GM18498 (cell line): Measurements from ENCODE around the gene VLDLR.

Source experiments
- ATAC-seq: cut with Tn5 transposase; IDR thresholded peaks from one replicate; pipeline ENCODE4 v1.9.1; 2021; ENCODE audit warnings: mild to moderate bottlenecking, moderate library complexity; ENCODE audit not compliant: unreplicated experiment

VLDLR gene

GRCh38 chr9:2621722-2622460 is at the start of gene VLDLR:
Gene VLDLR (plus strand): TSS chr9:2621787. CDS start chr9:2622190, 403 bp downstream.
- ATAC-seq = peak; percentile 48

- no peak for ATAC-seq
Measured at GRCh38 chr9:2574203-2574602, 47.4 kb upstream of the VLDLR start.

- no peak for ATAC-seq
Measured at GRCh38 chr9:2576631-2577030, 45.0 kb upstream of the VLDLR start.

- no peak for ATAC-seq
Measured at GRCh38 chr9:2583308-2584013, 38.1 kb upstream of the VLDLR start.

- ATAC-seq = no peak
Measured at GRCh38 chr9:2591967-2592366, 29.6 kb upstream of the VLDLR start.

- ATAC-seq = no peak
Measured at GRCh38 chr9:2593744-2594143, 27.8 kb upstream of the VLDLR start.

GRCh38 chr9:2595973-2596372 is 25.6 kb upstream of the VLDLR start:
- ATAC-seq = no peak

- no peak for ATAC-seq
Measured at GRCh38 chr9:2597483-2597882, 24.1 kb upstream of the VLDLR start.

GRCh38 chr9:2599896-2600295 is 21.7 kb upstream of the VLDLR start:
- ATAC-seq = no peak

- no peak for ATAC-seq
Measured at GRCh38 chr9:2600307-2600706, 21.3 kb upstream of the VLDLR start.

GRCh38 chr9:2601785-2602378 is 19.7 kb upstream of the VLDLR start:
- no peak for ATAC-seq

- ATAC-seq = peak; percentile 56
Measured at GRCh38 chr9:2602704-2603116, 18.9 kb upstream of the VLDLR start.

GRCh38 chr9:2603621-2604020 is 18.0 kb upstream of the VLDLR start:
- no peak for ATAC-seq

- ATAC-seq = no peak
Measured at GRCh38 chr9:2605246-2605645, 16.3 kb upstream of the VLDLR start.

- no peak for ATAC-seq
Measured at GRCh38 chr9:2608276-2608675, 13.3 kb upstream of the VLDLR start.

- ATAC-seq = no peak
Measured at GRCh38 chr9:2610985-2611384, 10.6 kb upstream of the VLDLR start.

GRCh38 chr9:2611961-2612360 is 9.6 kb upstream of the VLDLR start:
- ATAC-seq = no peak

- no peak for ATAC-seq
Measured at GRCh38 chr9:2613730-2614271, 7.8 kb upstream of the VLDLR start.

GRCh38 chr9:2615497-2615896 is 6.1 kb upstream of the VLDLR start:
- no peak for ATAC-seq

- no peak for ATAC-seq
Measured at GRCh38 chr9:2616692-2617377, 4.8 kb upstream of the VLDLR start.

- no peak for ATAC-seq
Measured at GRCh38 chr9:2618289-2618688, 3.3 kb upstream of the VLDLR start.
